GM12892 (cell line): Measurements from ENCODE around the gene PAPPA.

Experiments used
- DNase-seq: peaks from one replicate; pipeline ENCODE4 v3.0.0; 2011; ENCODE audit not compliant: insufficient read length
- FAIRE-seq: peaks from 2 replicates; lab custom pipeline; 2011; peaks lifted over from hg19 to GRCh38; lab: Jason Lieb, UNC
- POLR2A ChIP-seq: IDR thresholded peaks from 2 replicates; pipeline ENCODE4 v1.6.1; 2011; ENCODE audit warnings: low read depth, low read length, control low read depth
- POLR2AphosphoS5 ChIP-seq: IDR thresholded peaks from 2 replicates; pipeline ENCODE4 v1.6.1; 2011; ENCODE audit warnings: low read depth, low read length, control low read depth
- TAF1 ChIP-seq: IDR thresholded peaks from 2 replicates; pipeline ENCODE4 v1.6.1; 2011; ENCODE audit warnings: low read depth, mild to moderate bottlenecking, control low read depth, low read length, borderline replicate concordance

Gene PAPPA

GRCh38 chr9:116212986-116213692 lies 59.5 kb downstream of the PAPPA start:
- DNase-seq (no peak), FAIRE-seq (no peak)
- TF ChIP-seq TAF1: no peak
- TF ChIP-seq POLR2A: no peak

- FAIRE-seq (no peak), DNase-seq (no peak)
- TF ChIP-seq POLR2AphosphoS5: no peak
- no peak for TF ChIP-seq POLR2A
- TF ChIP-seq TAF1: no peak
Measured at GRCh38 chr9:116213693-116214047, 60.1 kb downstream of the PAPPA start.

GRCh38 chr9:116218399-116218798 lies 64.8 kb downstream of the PAPPA start:
- no peak for TF ChIP-seq POLR2AphosphoS5
- TF ChIP-seq TAF1: no peak
- no peak for TF ChIP-seq POLR2A
- DNase-seq: no peak
- FAIRE-seq: no peak

GRCh38 chr9:116219686-116220085 lies 66.1 kb downstream of the PAPPA start:
- DNase-seq: no peak
- FAIRE-seq: no peak
- TF ChIP-seq TAF1 (no peak), POLR2AphosphoS5 (no peak), POLR2A (no peak)

- no peak for FAIRE-seq
- DNase-seq: no peak
- TF ChIP-seq TAF1: no peak
- no peak for TF ChIP-seq POLR2AphosphoS5
- TF ChIP-seq POLR2A: no peak
Measured at GRCh38 chr9:116223926-116224325, 70.3 kb downstream of the PAPPA start.

- DNase-seq (no peak), FAIRE-seq (no peak)
- TF ChIP-seq TAF1 (no peak), POLR2A (no peak), POLR2AphosphoS5 (no peak)
Measured at GRCh38 chr9:116230051-116230632, 76.6 kb downstream of the PAPPA start.

GRCh38 chr9:116232424-116233159 lies 79.0 kb downstream of the PAPPA start:
- TF ChIP-seq POLR2A (no peak), TAF1 (no peak), POLR2AphosphoS5 (no peak)
- no peak for FAIRE-seq
- DNase-seq: no peak

GRCh38 chr9:116233160-116233530 lies 79.6 kb downstream of the PAPPA start:
- FAIRE-seq (no peak), DNase-seq (no peak)
- TF ChIP-seq POLR2AphosphoS5 (no peak), TAF1 (no peak), POLR2A (no peak)

GRCh38 chr9:116234081-116234480 lies 80.5 kb downstream of the PAPPA start:
- DNase-seq (no peak), FAIRE-seq (no peak)
- TF ChIP-seq POLR2AphosphoS5 (no peak), POLR2A (no peak), TAF1 (no peak)

GRCh38 chr9:116236979-116237378 lies 83.4 kb downstream of the PAPPA start:
- no peak for FAIRE-seq

GRCh38 chr9:116237456-116237855 lies 83.9 kb downstream of the PAPPA start:
- TF ChIP-seq POLR2AphosphoS5 (no peak), POLR2A (no peak), TAF1 (no peak)
- FAIRE-seq: no peak
- DNase-seq: no peak

More at GRCh38 chr9:116236979-116237378, 83.4 kb downstream of the PAPPA start:
- TF ChIP-seq POLR2AphosphoS5 (no peak), POLR2A (no peak), TAF1 (no peak)
- DNase-seq: no peak

GRCh38 chr9:116238225-116238624 lies 84.6 kb downstream of the PAPPA start:
- FAIRE-seq (no peak), DNase-seq (no peak)
- no peak for TF ChIP-seq POLR2AphosphoS5
- no peak for TF ChIP-seq POLR2A
- TF ChIP-seq TAF1: no peak
